ENCODE data around the gene MOGAT3. TPM values are rescaled to one million over a fixed set of nuclear protein-coding genes. Genes with fewer than 3 reads are reported as not detected.

The MOGAT3 gene
- total and polyA plus RNA-seq, 2 of the 4 experiments (the other 2 are of a cell fraction): not detected

DNA sequence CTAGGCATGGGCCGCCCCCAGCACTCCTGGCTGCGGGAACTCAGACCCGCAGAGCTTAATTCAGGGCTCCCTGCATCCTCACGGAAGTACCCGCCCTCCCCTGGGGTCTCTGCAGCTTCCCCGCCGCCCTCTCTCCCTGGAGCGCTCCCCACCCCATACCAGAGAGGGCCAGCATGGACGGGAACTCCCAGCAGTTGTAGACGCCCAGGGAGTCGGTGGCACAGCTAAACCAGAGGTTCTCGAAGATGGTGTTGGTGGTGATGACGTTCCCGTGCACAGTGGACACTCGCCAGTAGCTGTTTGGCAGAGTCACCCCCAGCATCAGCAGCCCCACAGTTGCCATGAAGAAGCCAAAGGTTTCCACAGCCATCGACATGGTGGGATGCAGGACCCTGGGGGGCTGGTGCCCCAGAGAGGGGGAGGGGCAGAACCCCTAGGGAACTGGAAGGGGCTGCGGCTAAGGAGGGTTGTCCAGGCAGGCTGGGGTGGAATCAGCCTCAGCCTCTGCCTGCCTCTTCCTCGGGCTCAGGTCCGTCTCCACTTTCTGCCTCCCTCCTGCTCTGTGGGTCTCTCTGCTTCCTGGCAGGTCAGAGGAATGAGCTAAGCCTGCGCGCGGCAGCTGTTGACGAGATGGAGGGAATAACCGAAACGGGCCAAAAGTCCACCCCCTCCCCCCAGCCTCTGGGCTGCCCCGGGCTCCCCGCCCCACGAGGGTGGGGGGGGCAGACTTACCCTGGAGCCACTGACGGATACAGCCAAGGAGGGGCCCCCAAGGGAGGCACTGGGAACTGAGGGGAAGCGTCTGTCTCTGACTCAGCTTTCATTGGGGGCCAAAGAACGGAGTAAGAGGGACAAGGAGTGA is 36.6 kb upstream of the MOGAT3 start, which contains the start of gene CLDN15:
CLDN15 (minus strand) TSS at position 597 of the 862 bp plus-strand sequence; CDS start at position 376, 221 bp downstream.
- Histone ChIP-seq H4K20me1 (ENCODE audit: insufficient read depth, low read length) (peaks cover 6% of the 10 kb centered on the region), H2BK15ac (ENCODE audit: low read depth, low read length) (no peak within 1 kb of the TSS), H3K36me3 (ENCODE audit: control insufficient read depth, insufficient read depth, low read length) (peaks cover 34% of the 10 kb centered on the region), H3K56ac (ENCODE audit: extremely low read depth, insufficient read depth, low read length) (no peak within 1 kb of the TSS), H3K4ac (ENCODE audit: low read depth, low read length) (peak within 1 kb of the TSS; percentile 25; the same call in 1 of the 2 replicates), H3K9me1 (ENCODE audit: insufficient read depth, low read length) (no peaks in the 10 kb centered on the region; the same call in 1 of the 2 replicates), H2AK5ac (ENCODE audit: low read depth, low read length) (peak within 1 kb of the TSS; percentile 20), H2BK120ac (ENCODE audit: low read depth, low read length) (no peak within 1 kb of the TSS), H3K27me3 (ENCODE audit: control insufficient read depth, insufficient read depth, low read length) (no peaks in the 10 kb centered on the region), H3K9me3 (ENCODE audit: control insufficient read depth, insufficient read depth, low read length) (no peaks in the 10 kb centered on the region), H2BK20ac (ENCODE audit: low read depth, low read length) (no peak within 1 kb of the TSS), H3K18ac (ENCODE audit: low read depth, low read length) (no peak within 1 kb of the TSS), H3K4me1 (ENCODE audit: control insufficient read depth, insufficient read depth, low read length) (peaks cover 5% of the 10 kb centered on the region), H2BK5ac (ENCODE audit: low read depth, low read length, poor library complexity, severe bottlenecking) (peak within 1 kb of the TSS; percentile 33), H4K8ac (ENCODE audit: low read depth in 2 of 2, low read length in 2 of 2) (peak within 1 kb of the TSS; percentile 2 to 27; a peak in 1 of 4 replicates), H3K23ac (ENCODE audit: low read depth, low read length) (peak within 1 kb of the TSS; percentile 49; the same call in 1 of the 2 replicates), H3K9ac (ENCODE audit: low read depth, low read length) (no peak within 1 kb of the TSS), H3K27ac (ENCODE audit: insufficient read depth, low read length) (peak within 1 kb of the TSS; percentile 19; the same call in 1 of the 2 replicates), H3K14ac (replicated peaks; ENCODE audit: low read depth, low read length) (0 out of 2 replicates have a peak within 1 kb of the TSS, but pooled peaks have one; percentile 41), H3K4me3 (ENCODE audit: insufficient read depth, low read depth, low read length) (no peak within 1 kb of the TSS), H3K4me2 (ENCODE audit: low read depth, low read length) (no peak within 1 kb of the TSS; the same call in 1 of the 2 replicates), H2AFZ (replicated peaks; ENCODE audit: low read length, poor library complexity) (peak within 1 kb of the TSS; percentile 44), H3K79me1 (ENCODE audit: low read depth in 1 of 2, low read length in 2 of 2) (peaks cover 0 to 30% of the 10 kb centered on the region in 2 experiments; a peak in 2 of 4 replicates), H2AK9ac (replicated peaks; ENCODE audit: low read depth, low read length, poor library complexity) (peak within 1 kb of the TSS; percentile 95), H4K91ac (ENCODE audit: insufficient read depth, low read depth, low read length) (no peak within 1 kb of the TSS), H4K5ac (ENCODE audit: low read depth, low read length) (no peak within 1 kb of the TSS)
- ChIA-PET POLR2A (ENCODE audit: unreplicated experiment) (interaction anchor here (0.5 to 0.6 kb wide), 2 partner anchors 661 to 1166 kb away, joined by 3 to 5 read pairs; no protein-coding TSS in a partner anchor), CTCF (no interaction called here)
- DNase-seq (peak; percentile 61), ATAC-seq (ENCODE audit: low read depth) (peak; percentile 78)
- in situ Hi-C loops (cut with MboI; ENCODE audit: low sequenced_read_pairs): no loop called here
- BruUV-seq (replicated peaks): no TSS peak
- dilution Hi-C loops (cut with HindIII; ENCODE audit: low sequenced_read_pairs, unreplicated experiment): no loop called here
- intact Hi-C loops (cut with micrococcal nuclease): no loop called here
- no peak for TF ChIP-seq NFE2L2 (IDR thresholded peaks at IDR 0.05; ENCODE audit: low read depth, low read length)
- no peak for TF ChIP-seq USF2 (IDR thresholded peaks at IDR 0.05; ENCODE audit: low read depth, low read length)
- peak; percentile 59; the same call in 1 of the 2 replicates for TF ChIP-seq MAZ (IDR thresholded peaks at IDR 0.05; ENCODE audit: borderline replicate concordance, low read depth, low read length)
- 0% methylated on average over 2 of the region's 31 CpGs; no CpG with 5 or more reads in 1 of the 2 experiments for WGBS, 2 experiments (ENCODE audit: extremely low coverage in 2 of 2, insufficient read length in 1 of 2)

Data from IMR-90 (cell line).